Measurements from ENCODE around the gene RCOR3.

RCOR3 gene

DNA sequence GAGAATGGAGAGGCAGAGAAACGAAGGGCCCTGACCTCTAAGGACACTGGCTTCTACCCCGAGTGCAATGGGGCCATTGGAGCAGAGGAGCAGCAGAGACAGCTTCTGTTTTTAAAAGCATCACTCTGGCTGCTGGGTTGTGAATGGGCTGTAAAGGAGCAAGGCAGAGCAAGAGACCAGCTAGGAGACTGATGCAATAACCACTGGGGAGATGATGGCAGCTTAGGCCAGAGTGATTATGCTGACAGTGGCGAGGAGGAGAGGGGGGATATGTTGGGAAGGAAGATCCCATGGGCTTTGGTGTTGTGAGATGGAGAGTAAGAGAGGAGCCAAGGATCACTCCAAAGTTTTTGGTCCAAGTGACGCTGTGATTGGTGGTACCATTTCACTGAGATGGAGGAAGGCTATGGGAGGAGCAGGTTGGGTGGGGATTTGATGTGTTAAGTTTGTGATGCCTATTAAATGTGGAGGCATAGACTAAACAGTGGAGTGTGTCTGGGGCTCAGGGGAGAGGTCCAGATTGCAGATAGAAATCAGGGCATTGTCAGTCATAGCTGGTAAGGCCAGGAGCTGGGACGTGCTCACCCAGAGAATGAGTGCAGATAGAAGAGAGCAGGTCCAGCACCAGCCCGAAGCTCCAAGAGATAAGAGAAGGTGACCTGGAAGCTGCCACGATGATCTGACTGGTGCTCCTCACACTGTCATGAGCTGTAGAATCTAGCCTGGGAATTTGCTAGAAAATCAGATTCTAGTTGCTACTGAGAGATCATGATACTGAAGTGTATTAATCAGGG, 78.5 kb downstream of the RCOR3 start:
- H3K27ac ChIP-seq (ENCODE audit: low read length) = no peak overlapping the region
- ATAC-seq (ENCODE audit: insufficient read depth, low read depth) (no peak), DNase-seq (no peak)
- H4K20me1 ChIP-seq (ENCODE audit: insufficient read depth, low read length) = no peaks in the 10 kb centered on the region; the same call in 1 of the 2 replicates
- H3K9ac ChIP-seq (ENCODE audit: low read depth, low read length) = no peak overlapping the region
- no peak overlapping the region for H3K4me2 ChIP-seq (ENCODE audit: insufficient read depth, low read length)
- no peak overlapping the region for H3K4me3 ChIP-seq (ENCODE audit: low read depth in 1 of 2, low read length in 2 of 2)
- H3K9me3 ChIP-seq (ENCODE audit: insufficient read depth, low read length, severe bottlenecking) = no peaks in the 10 kb centered on the region
- H3K79me2 ChIP-seq (ENCODE audit: insufficient read depth, low read length) = no peaks in the 10 kb centered on the region
- H3K27me3 ChIP-seq (ENCODE audit: insufficient read depth, low read length, poor library complexity) = no peaks in the 10 kb centered on the region
- no peak for TF ChIP-seq EZH2 (IDR thresholded peaks at IDR 0.05; ENCODE audit: borderline replicate concordance, low read depth, low read length, severe bottlenecking)
- TF ChIP-seq, protein P1, sequence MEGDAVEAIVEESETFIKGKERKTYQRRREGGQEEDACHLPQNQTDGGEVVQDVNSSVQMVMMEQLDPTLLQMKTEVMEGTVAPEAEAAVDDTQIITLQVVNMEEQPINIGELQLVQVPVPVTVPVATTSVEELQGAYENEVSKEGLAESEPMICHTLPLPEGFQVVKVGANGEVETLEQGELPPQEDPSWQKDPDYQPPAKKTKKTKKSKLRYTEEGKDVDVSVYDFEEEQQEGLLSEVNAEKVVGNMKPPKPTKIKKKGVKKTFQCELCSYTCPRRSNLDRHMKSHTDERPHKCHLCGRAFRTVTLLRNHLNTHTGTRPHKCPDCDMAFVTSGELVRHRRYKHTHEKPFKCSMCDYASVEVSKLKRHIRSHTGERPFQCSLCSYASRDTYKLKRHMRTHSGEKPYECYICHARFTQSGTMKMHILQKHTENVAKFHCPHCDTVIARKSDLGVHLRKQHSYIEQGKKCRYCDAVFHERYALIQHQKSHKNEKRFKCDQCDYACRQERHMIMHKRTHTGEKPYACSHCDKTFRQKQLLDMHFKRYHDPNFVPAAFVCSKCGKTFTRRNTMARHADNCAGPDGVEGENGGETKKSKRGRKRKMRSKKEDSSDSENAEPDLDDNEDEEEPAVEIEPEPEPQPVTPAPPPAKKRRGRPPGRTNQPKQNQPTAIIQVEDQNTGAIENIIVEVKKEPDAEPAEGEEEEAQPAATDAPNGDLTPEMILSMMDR (IDR thresholded peaks at IDR 0.05; ENCODE audit: borderline replicate concordance, extremely low read depth, low read length, poor library complexity, severe bottlenecking) = no peak
- peaks cover 12% of the 10 kb centered on the region for H3K4me1 ChIP-seq (ENCODE audit: insufficient read depth, low read length)
- H3K36me3 ChIP-seq (ENCODE audit: insufficient read depth, low read length) = no peaks in the 10 kb centered on the region
- H2AFZ ChIP-seq (ENCODE audit: low read depth, low read length) = no peak overlapping the region

DNA sequence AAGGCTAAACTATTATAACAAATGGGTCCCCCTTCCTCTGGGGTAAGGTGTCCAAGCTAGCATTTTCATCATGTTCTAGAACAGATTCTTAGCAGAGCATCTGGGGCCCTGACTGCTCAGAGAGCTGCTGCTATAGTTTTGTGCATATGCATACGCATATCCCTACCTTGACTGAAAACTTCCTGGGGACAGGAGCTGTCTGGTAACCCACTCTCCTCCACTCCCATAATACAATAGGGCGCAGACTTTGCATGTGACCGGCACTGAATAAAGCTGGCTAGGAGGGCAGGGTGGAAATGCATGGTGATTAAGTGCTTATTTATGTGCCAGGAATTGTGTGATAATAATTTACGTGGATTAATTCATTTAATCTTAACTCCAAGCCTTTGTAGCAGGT, 79.1 kb downstream of the RCOR3 start:
- DNase-seq (no peak), ATAC-seq (ENCODE audit: insufficient read depth, low read depth) (no peak)
- H3K4me2 ChIP-seq (ENCODE audit: insufficient read depth, low read length) = no peak overlapping the region
- peaks cover 12% of the 10 kb centered on the region for H3K4me1 ChIP-seq (ENCODE audit: insufficient read depth, low read length)
- H3K36me3 ChIP-seq (ENCODE audit: insufficient read depth, low read length) = no peaks in the 10 kb centered on the region
- H3K9me3 ChIP-seq (ENCODE audit: insufficient read depth, low read length, severe bottlenecking) = no peaks in the 10 kb centered on the region
- H4K20me1 ChIP-seq (ENCODE audit: insufficient read depth, low read length) = no peaks in the 10 kb centered on the region; the same call in 1 of the 2 replicates
- no peak overlapping the region for H3K4me3 ChIP-seq (ENCODE audit: low read depth in 1 of 2, low read length in 2 of 2)
- no peak overlapping the region for H3K9ac ChIP-seq (ENCODE audit: low read depth, low read length)
- H3K27ac ChIP-seq (ENCODE audit: low read length) = no peak overlapping the region
- no peaks in the 10 kb centered on the region for H3K27me3 ChIP-seq (ENCODE audit: insufficient read depth, low read length, poor library complexity)
- H2AFZ ChIP-seq (ENCODE audit: low read depth, low read length) = no peak overlapping the region
- H3K79me2 ChIP-seq (ENCODE audit: insufficient read depth, low read length) = no peaks in the 10 kb centered on the region
- no peak for TF ChIP-seq EZH2 (IDR thresholded peaks at IDR 0.05; ENCODE audit: borderline replicate concordance, low read depth, low read length, severe bottlenecking)
- TF ChIP-seq, protein P1 (IDR thresholded peaks at IDR 0.05; ENCODE audit: borderline replicate concordance, extremely low read depth, low read length, poor library complexity, severe bottlenecking) = no peak

DNA sequence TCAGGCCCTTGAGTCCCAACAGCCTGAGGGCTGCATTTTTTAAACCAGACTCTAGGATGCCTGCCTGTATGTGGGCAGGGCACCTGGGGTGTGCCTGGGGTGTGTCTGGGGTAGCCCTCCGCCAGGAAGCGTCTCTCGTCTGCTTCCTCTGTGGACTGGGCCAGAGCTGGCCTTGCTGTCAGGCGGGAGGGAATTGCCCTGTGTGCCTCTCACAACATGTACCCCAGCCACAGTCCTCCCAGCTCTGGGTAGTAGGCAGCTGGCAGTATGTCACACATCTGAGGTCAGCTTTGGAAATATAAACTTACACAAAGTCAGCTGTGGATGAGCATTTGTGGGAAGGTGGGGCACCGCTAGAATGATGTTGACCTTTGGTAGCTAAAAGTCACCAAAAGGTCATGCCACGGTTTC, 80.5 kb downstream of the RCOR3 start:
- no peaks in the 10 kb centered on the region; the same call in 1 of the 2 replicates for H4K20me1 ChIP-seq (ENCODE audit: insufficient read depth, low read length)
- peaks cover 12% of the 10 kb centered on the region for H3K4me1 ChIP-seq (ENCODE audit: insufficient read depth, low read length)
- DNase-seq (no peak), ATAC-seq (ENCODE audit: insufficient read depth, low read depth) (no peak)
- no peaks in the 10 kb centered on the region for H3K27me3 ChIP-seq (ENCODE audit: insufficient read depth, low read length, poor library complexity)
- TF ChIP-seq, protein P1 (IDR thresholded peaks at IDR 0.05; ENCODE audit: borderline replicate concordance, extremely low read depth, low read length, poor library complexity, severe bottlenecking) = no peak
- TF ChIP-seq EZH2 (IDR thresholded peaks at IDR 0.05; ENCODE audit: borderline replicate concordance, low read depth, low read length, severe bottlenecking) = no peak
- H3K4me3 ChIP-seq (ENCODE audit: low read depth in 1 of 2, low read length in 2 of 2) = no peak overlapping the region
- no peak overlapping the region for H3K4me2 ChIP-seq (ENCODE audit: insufficient read depth, low read length)
- H3K9ac ChIP-seq (ENCODE audit: low read depth, low read length) = no peak overlapping the region
- H2AFZ ChIP-seq (ENCODE audit: low read depth, low read length) = no peak overlapping the region
- no peaks in the 10 kb centered on the region for H3K36me3 ChIP-seq (ENCODE audit: insufficient read depth, low read length)
- no peak overlapping the region for H3K27ac ChIP-seq (ENCODE audit: low read length)
- no peaks in the 10 kb centered on the region for H3K9me3 ChIP-seq (ENCODE audit: insufficient read depth, low read length, severe bottlenecking)
- no peaks in the 10 kb centered on the region for H3K79me2 ChIP-seq (ENCODE audit: insufficient read depth, low read length)

Data from DND-41 (cell line).